Endothelial cell of umbilical vein (primary cell): ENCODE results near the gene BRD3.

ENCODE experiments used
- CTCF ChIP-seq, 2 donors: IDR thresholded peaks; 1 replicate in 1 of 2; 2 replicates in 1 of 2; pipeline ENCODE4 v1.5.1; 2011; ENCODE audit warnings: low read length in 2 of 2, mild to moderate bottlenecking in 2 of 2, moderate library complexity in 2 of 2, control low read depth in 1 of 2, inconsistent platforms in 1 of 2, low read depth in 1 of 2; ENCODE audit not compliant: insufficient read depth in 1 of 2; ENCODE audit errors: extremely low read depth in 1 of 2
- EZH2 ChIP-seq: IDR thresholded peaks from 2 replicates; pipeline ENCODE4 v1.6.1; 2012; ENCODE audit warnings: borderline replicate concordance, low read depth, mild to moderate bottlenecking, moderate library complexity, low read length, inconsistent platforms; ENCODE audit not compliant: severe bottlenecking
- FOS ChIP-seq: IDR thresholded peaks from 2 replicates; pipeline ENCODE4 v1.6.1; 2011; ENCODE audit warnings: mild to moderate bottlenecking, low read length, moderate library complexity, borderline replicate concordance; ENCODE audit not compliant: insufficient read depth
- GATA2 ChIP-seq: IDR thresholded peaks from 2 replicates; pipeline ENCODE4 v1.7.0; 2011; ENCODE audit warnings: low read depth, mild to moderate bottlenecking, moderate library complexity, mixed read lengths, low read length; ENCODE audit not compliant: insufficient read length, insufficient read depth
- JUN ChIP-seq: IDR thresholded peaks from 2 replicates; pipeline ENCODE4 v1.6.1; 2011; ENCODE audit warnings: borderline replicate concordance, low read depth; ENCODE audit not compliant: insufficient read length, insufficient read depth
- MAX ChIP-seq: IDR thresholded peaks from 2 replicates; pipeline ENCODE4 v1.6.1; 2011; ENCODE audit not compliant: insufficient read depth, insufficient read length
- MYC ChIP-seq: IDR thresholded peaks from one replicate; pipeline ENCODE4 v1.6.1; 2011; ENCODE audit warnings: mild to moderate bottlenecking, low read depth, low read length
- POLR2A ChIP-seq: IDR thresholded peaks from 2 replicates; pipeline ENCODE4 v1.6.1; 2012; ENCODE audit warnings: low read depth, mild to moderate bottlenecking, control low read depth, low read length
- POLR2AphosphoS5 ChIP-seq: IDR thresholded peaks from 2 replicates; pipeline ENCODE4 v1.6.1; 2012; ENCODE audit warnings: low read depth, mild to moderate bottlenecking, control low read depth, low read length, moderate library complexity; ENCODE audit not compliant: insufficient read depth

DNA sequence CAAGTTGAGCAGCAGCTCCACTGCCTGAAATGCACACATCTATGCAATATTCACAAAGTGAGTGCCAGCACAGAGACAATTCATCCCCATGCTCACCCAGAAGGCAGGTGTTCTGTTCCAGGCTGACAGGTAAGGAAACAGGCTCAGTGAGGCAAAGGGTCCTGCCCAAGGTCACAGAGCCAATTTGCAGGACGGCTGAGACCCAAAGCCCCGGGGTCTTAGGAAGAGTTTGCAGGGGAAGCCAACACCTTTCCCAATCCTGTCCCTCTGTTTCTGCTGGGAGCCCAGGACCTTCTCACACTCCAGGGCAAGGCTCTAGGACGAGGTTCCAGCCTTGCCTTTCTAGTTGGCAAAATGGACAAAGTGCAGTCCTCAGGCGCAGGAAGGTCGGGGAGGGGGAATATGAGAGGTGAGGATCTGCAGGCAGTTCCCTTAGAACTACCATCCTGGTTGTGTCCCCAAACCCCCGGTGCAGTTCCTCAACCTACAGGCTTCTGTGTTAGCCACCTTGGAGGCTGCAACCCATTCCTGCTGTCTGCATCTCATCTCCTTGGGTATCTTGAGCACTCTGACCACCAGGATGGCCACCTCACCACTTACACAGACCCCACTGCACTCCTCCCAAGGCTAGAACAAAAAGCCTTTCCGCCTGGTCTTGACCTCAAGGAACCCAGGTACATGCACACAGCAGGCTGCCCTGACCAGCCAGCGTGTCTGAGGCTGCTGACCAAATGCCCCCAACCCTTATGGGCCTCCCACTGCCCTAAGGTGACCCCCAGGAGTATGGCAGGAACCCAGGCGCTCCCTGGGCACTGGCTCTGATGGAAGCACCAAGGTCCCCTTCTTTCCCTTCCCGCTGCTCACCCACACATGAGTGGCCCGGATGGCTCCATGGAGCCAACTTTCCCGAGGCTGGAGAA, 1.9 kb upstream of the BRD3 start:
- TF ChIP-seq CTCF (IDR thresholded peaks at IDR 0.05; ENCODE audit: extremely low read depth in 1 of 2, insufficient read depth in 1 of 2, low read depth in 1 of 2, low read length in 2 of 2) (no peak), MYC (no peak), EZH2 (peak; percentile 52), POLR2A (no peak), MAX (no peak), POLR2AphosphoS5 (no peak), FOS (no peak), JUN (no peak), GATA2 (no peak)
